Spleen (tissue), 11 donors: ENCODE data around the gene TEDC2. TPM values are rescaled to one million over a fixed set of nuclear protein-coding genes. Genes with fewer than 3 reads are reported as not detected.

ENCODE experiments used
- DNase-seq: peaks from one replicate; pipeline ENCODE4 v3.0.0-alpha.2; 2020
- H3K27ac ChIP-seq, 8 donors: fragments of 200-600 bp; sonication (generic) in 7 of 8; 1 replicate in 4 of 8; 2 replicates in 4 of 8; pipeline versions ENCODE4 v1.5.0 to v1.8.0; 2016 to 2021; ENCODE audit warnings: inconsistent platforms in 4 of 8, mild to moderate bottlenecking in 4 of 8, moderate library complexity in 1 of 8
- H3K27me3 ChIP-seq, 7 donors: fragments of 200-600 bp; sonication (generic) in 6 of 7; replicated peaks in 1 of 7; 1 replicate in 4 of 7; 2 replicates in 3 of 7; pipeline versions ENCODE4 v1.5.0 to v1.8.0; 2016 to 2021; ENCODE audit warnings: inconsistent platforms in 3 of 7, mild to moderate bottlenecking in 1 of 7
- H3K36me3 ChIP-seq, 6 donors: fragments of 200-600 bp; sonication (generic) in 5 of 6; 1 replicate in 4 of 6; 2 replicates in 2 of 6; pipeline versions ENCODE4 v1.5.0 to v1.8.0; 2016 to 2021; ENCODE audit warnings: inconsistent platforms in 2 of 6
- H3K4me1 ChIP-seq, 6 donors: fragments of 200-600 bp; sonication (generic) in 5 of 6; 1 replicate in 3 of 6; 2 replicates in 3 of 6; pipeline versions ENCODE4 v1.5.0 to v1.8.0; 2016 to 2021; ENCODE audit warnings: inconsistent platforms in 3 of 6
- H3K4me3 ChIP-seq, 8 donors: fragments of 200-600 bp; sonication (generic) in 7 of 8; 1 replicate in 4 of 8; 2 replicates in 4 of 8; pipeline versions ENCODE4 v1.5.0 to v1.8.0; 2016 to 2021; ENCODE audit warnings: inconsistent platforms in 4 of 8, mild to moderate bottlenecking in 4 of 8, moderate library complexity in 2 of 8
- H3K9me3 ChIP-seq, 8 donors: fragments of 200-600 bp; sonication (generic) in 7 of 8; 1 replicate in 4 of 8; 2 replicates in 4 of 8; pipeline versions ENCODE4 v1.5.0 to v1.8.0; 2016 to 2021; ENCODE audit warnings: inconsistent platforms in 4 of 8
- CTCF ChIP-seq, 11 experiments: fragments of 200-600 bp in 7 of 11; fragments of 450-650 bp in 4 of 11; sonication (generic) in 4 of 11; IDR thresholded peaks in 8 of 11; conservative IDR thresholded peaks in 3 of 11; 1 replicate in 7 of 11; 2 replicates in 4 of 11; pipeline versions ENCODE4 v1.4.0 to v1.8.0; 2016 to 2021; ENCODE audit warnings: antibody characterized with exemption in 11 of 11, inconsistent platforms in 4 of 11, mild to moderate bottlenecking in 1 of 11
- POLR2A ChIP-seq, 3 donors: fragments of 450-650 bp; IDR thresholded peaks; one replicate each; pipeline ENCODE4 v1.5.1; 2017; ENCODE audit warnings: antibody characterized with exemption in 3 of 3, mild to moderate bottlenecking in 1 of 3
- POLR2AphosphoS5 ChIP-seq, 3 donors: sonication (generic); formaldehyde crosslinking; IDR thresholded peaks; one replicate each; pipeline ENCODE4 v1.5.1; 2017; ENCODE audit warnings: antibody characterized with exemption in 3 of 3
- WGBS, 5 donors: extraction: QIAGEN DNeasy Blood & Tissue Kit in 3 of 5; methylation state at CpG; one replicate each; pipeline versions ENCODE4 v1.1.5 to v1.1.7; 2013 to 2018; 5-methylcytosine and 5-hydroxymethylcytosine counted together
- intact Hi-C: fragments of 100-400 bp; cut with DNase I; formaldehyde crosslinking; loops from one replicate; pipeline ENCODE4 v1.15.0; 2023; ENCODE audit warnings: low total_unique reads
- polyA plus RNA-seq, 3 donors: library from polyadenylated mRNA; stranded (reverse); fragments of 200-250 nt; gene quantifications; one replicate each; pipeline ENCODE4 v1.2.1, GENCODE V29; 2013
- total RNA-seq, 7 donors: library from RNA; depleted of rRNA in 3 of 7; stranded (reverse); fragments of >200 nt in 3 of 7; fragmentation: NEBNext Ultra II Directional in 4 of 7; extraction: Animal tissue kit (Norgen Biotek cat#: 25700) in 4 of 7; gene quantifications; one replicate each; pipeline versions ENCODE4 v1.1.0 to v1.2.1, GENCODE V29; 2016 to 2021
- donor health status: healthy with polysubstance abuse.
- donor health status: DM: no; HTN: no; CAD: no; lungs with moderate emphysema.
- donor health status: DM: no; HTN: no; CAD: no.
- donor health status: Bipolar disorder and iron deficiency.
- donor health status: healthy.
- donor health status: DM: no; HTN: no; CAD: no.
- donor health status: DM: yes; HTN: yes; CAD: no.

Gene TEDC2
- total and polyA plus RNA-seq, 10 donors, result 0.73 to 2.7 (median 1.6) TPM

- Histone ChIP-seq H3K4me3 (no peak overlapping the region), H3K27ac (no peak overlapping the region), H3K36me3 (peaks cover 2 to 100% (median 39%) of the 10 kb centered on the region in 6 donors), H3K9me3 (no peaks in the 10 kb centered on the region), H3K27me3 (no peaks in the 10 kb centered on the region), H3K4me1 (no peaks in the 10 kb centered on the region)
- 94 to 98% (median 95%) methylated on average over 19 of the region's 19 CpGs for WGBS, 5 donors
- intact Hi-C loops, result no loop called here
- DNase-seq, result no peak
- no peak for TF ChIP-seq CTCF (IDR thresholded peaks at IDR 0.05 in 8 of 11, conservative IDR thresholded peaks at IDR 0.05 in 3 of 11)
- TF ChIP-seq POLR2AphosphoS5 (IDR thresholded peaks at IDR 0.05), result no peak
These were observed 8.9 kb upstream of the TEDC2 start for GRCh38 chr16:2450975-2451381.

- H3K4me1 ChIP-seq, result no peaks in the 10 kb centered on the region
- H3K27me3 ChIP-seq, result no peaks in the 10 kb centered on the region
- peaks cover 0 to 100% (median 34%) of the 10 kb centered on the region in 6 donors for H3K36me3 ChIP-seq
- no peak for TF ChIP-seq CTCF (IDR thresholded peaks at IDR 0.05 in 8 of 11, conservative IDR thresholded peaks at IDR 0.05 in 3 of 11)
- no peak for TF ChIP-seq POLR2AphosphoS5 (IDR thresholded peaks at IDR 0.05)
- no peak for TF ChIP-seq POLR2A (IDR thresholded peaks at IDR 0.05)
- WGBS, 5 donors, result 91 to 96% (median 95%) methylated on average over 18 of the region's 18 CpGs
- intact Hi-C loops, result no loop called here
- no peak overlapping the region for H3K4me3 ChIP-seq
- no peaks in the 10 kb centered on the region for H3K9me3 ChIP-seq
- no peak overlapping the region for H3K27ac ChIP-seq
- no peak for DNase-seq
These were observed 8.0 kb upstream of the TEDC2 start for GRCh38 chr16:2451851-2452320.

GRCh38 chr16:2452650-2453049, 7.3 kb upstream of the TEDC2 start:
- H3K36me3 ChIP-seq, result peaks cover 0 to 100% (median 32%) of the 10 kb centered on the region in 6 donors
- no peaks in the 10 kb centered on the region for H3K4me1 ChIP-seq

More at GRCh38 chr16:2452650-2453049, 7.3 kb upstream of the TEDC2 start:
- intact Hi-C loops, result no loop called here
- no peak for DNase-seq
- H3K27ac ChIP-seq, result no peak overlapping the region
- WGBS, 5 donors, result 97 to 100% (median 97%) methylated on average over 8 of the region's 8 CpGs
- TF ChIP-seq CTCF (IDR thresholded peaks at IDR 0.05 in 8 of 11, conservative IDR thresholded peaks at IDR 0.05 in 3 of 11), result no peak
- no peak for TF ChIP-seq POLR2A (IDR thresholded peaks at IDR 0.05)
- no peak for TF ChIP-seq POLR2AphosphoS5 (IDR thresholded peaks at IDR 0.05)
- H3K27me3 ChIP-seq, result no peaks in the 10 kb centered on the region
- no peak overlapping the region for H3K4me3 ChIP-seq
- no peaks in the 10 kb centered on the region for H3K9me3 ChIP-seq
